ENCODE results near the gene FANCC.

DNA sequence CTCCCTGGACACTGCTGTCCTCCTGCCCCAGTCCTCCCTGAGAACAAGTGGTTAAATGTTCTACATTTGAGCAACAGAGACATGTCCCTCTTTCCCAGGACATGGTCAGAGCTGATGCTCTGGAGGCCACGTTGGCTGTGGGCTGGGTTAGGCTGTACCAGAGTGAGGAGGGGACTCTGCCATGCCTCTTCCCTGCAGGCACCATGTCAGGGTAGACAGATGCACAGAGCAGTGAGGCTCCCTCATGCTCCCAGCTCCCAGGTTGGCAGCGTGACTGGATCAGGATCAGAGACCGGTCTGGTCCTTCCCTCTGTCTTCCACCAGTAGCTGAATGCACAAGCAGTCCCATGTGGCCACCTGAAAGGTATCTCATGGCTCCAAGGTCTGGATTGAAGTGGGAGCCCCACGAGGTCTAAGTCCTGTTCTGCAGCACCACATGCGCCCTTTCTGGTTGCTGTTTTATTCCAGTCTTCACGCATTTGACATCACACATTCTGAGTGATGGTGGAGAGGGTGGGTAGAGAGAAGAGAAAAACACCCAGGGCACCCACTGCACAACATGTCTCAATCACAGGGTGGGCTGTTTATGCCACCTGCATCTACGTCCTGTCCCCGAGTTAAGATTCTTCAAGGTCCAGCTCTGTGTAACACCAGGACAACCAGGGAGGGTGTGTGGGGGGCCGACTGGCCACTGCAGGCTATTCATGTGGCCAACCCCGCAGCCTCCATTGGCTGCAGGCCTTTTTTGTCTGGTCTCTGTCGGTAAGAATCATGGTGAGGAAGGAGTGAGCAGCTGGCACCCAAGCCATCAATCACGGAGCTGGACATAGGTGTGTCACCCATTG lies 204.9 kb downstream of the FANCC start:
- TF ChIP-seq, protein P1, sequence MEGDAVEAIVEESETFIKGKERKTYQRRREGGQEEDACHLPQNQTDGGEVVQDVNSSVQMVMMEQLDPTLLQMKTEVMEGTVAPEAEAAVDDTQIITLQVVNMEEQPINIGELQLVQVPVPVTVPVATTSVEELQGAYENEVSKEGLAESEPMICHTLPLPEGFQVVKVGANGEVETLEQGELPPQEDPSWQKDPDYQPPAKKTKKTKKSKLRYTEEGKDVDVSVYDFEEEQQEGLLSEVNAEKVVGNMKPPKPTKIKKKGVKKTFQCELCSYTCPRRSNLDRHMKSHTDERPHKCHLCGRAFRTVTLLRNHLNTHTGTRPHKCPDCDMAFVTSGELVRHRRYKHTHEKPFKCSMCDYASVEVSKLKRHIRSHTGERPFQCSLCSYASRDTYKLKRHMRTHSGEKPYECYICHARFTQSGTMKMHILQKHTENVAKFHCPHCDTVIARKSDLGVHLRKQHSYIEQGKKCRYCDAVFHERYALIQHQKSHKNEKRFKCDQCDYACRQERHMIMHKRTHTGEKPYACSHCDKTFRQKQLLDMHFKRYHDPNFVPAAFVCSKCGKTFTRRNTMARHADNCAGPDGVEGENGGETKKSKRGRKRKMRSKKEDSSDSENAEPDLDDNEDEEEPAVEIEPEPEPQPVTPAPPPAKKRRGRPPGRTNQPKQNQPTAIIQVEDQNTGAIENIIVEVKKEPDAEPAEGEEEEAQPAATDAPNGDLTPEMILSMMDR (IDR thresholded peaks at IDR 0.05; ENCODE audit: poor library complexity): no peak
- no peak for TF ChIP-seq EZH2 (IDR thresholded peaks at IDR 0.05; ENCODE audit: borderline replicate concordance)
- TF ChIP-seq EZH2phosphoT487 (IDR thresholded peaks at IDR 0.05; ENCODE audit: low read depth, severe bottlenecking, unreplicated experiment): no peak
